ENCODE measurements around the gene ACSM6. TPM values are rescaled to one million over a fixed set of nuclear protein-coding genes. Genes with fewer than 3 reads are reported as not detected.

ACSM6 gene
- total RNA-seq: not detected in 2 replicates

GRCh38 chr10:95193944-95194343, at the start of gene ACSM6:
Gene ACSM6 (plus strand): TSS chr10:95194238. CDS start chr10:95194486, 248 bp downstream.

Other genes with a start within 250 kb of the ACSM6 start
- not detected in 2 replicates for gene CYP2C8, start 124.7 kb upstream of the ACSM6 start, total RNA-seq
- 95.5 and 104 TPM in 2 replicates for gene PDLIM1, start 96.8 kb downstream of the ACSM6 start, total RNA-seq

Measured in dermis lymphatic vessel endothelial cell (primary cell).